NCI-H748 (cell line): Measurements from ENCODE around the gene ACTR10.

Experiments
- DNase-seq: peaks from one replicate; lab custom pipeline; 2025; ENCODE audit not compliant: unreplicated experiment; lab: John Stamatoyannopoulos, UW

The ACTR10 gene

DNA sequence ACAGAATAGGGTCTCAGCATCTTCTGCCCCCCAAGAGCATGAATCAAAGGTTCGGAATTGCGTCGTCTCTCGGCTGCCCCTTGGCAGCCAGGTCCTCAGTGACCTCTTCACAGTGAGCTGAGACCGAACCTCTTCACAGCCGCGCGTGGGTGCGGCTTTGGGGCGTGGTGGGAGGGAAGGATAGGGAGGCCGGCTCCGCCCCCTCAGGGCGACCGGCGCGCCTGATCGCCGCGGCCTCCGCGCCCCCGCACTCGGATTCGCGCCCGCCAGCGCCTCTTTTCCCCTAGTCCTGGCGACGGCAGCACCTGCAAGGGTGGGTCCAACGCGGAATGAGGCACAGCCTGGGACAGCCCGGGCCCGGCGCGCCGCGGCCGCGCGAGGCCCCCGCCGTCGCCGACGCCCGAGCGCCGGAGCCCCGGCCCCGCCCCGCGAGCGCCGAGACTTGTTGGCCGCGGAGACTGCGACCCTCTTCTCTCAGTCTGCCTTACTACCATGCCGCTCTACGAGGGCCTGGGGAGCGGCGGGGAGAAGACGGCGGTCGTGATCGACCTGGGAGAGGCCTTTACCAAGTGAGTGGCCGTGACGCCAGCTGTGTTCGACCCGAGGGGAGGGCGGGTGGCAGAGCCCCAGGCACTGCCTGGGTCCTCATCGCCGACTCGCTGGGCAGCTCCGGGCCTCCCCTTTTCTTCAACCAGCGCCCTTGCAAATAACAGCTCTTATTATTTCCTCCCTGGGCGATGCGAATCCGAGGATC, at the start of gene ACTR10:
Gene ACTR10, plus strand, starts transcription at position 424 of the 754 bp plus-strand sequence. Its CDS starts 69 bp downstream, at position 493.
- peak; percentile 95 for DNase-seq

- no peak for DNase-seq
These were observed 49.6 kb upstream of the ACTR10 start for GRCh38 chr14:58150243-58150805.

GRCh38 chr14:58151133-58152013, 48.6 kb upstream of the ACTR10 start:
- DNase-seq, result peak; percentile 66

DNA sequence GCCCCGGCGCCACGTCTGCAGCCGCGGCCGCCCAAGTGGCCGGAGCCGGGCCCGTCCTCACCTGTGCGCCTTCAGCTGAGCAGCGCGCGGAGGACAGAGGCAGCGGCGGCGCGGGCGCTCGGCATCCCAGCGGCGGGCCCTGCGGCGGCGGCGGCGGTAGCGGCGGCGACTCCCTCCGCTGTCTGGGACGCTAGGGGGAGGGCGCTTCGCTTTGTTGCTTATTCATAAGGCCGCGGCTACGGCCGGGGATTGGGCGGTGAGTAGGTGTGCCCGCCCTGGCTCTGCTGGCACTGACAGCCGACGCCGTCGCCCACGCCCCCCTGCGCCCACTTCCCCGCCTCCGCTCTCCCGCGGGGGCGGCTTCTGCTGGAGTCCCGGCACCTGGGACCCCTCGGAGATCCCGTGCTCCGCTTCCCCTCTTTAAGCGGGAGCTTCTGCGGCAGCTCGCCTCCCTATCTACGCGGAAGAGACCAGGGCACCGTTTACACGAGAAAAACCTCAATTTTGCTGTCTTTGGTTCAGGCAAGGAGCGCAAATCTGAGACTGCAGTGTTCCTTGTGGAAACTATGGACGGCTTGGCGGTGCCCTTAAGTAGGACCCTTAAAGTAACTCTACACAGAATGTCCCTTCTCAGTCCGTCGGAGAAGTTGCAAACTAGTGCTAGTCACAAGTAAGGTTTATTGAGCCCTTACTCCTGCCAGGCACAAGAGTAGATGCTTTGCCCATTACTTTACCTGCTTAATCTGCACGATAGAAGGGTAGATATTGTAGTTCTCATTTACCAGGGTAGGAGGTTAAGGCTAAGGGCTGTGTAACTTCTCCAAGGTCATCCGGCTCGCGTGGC, 47.7 kb upstream of the ACTR10 start, which contains the start of gene ARMH4:
Gene ARMH4, minus strand, starts transcription at position 200 of the 844 bp plus-strand sequence. CDS start 12,855 bp downstream, outside the sequence.
- DNase-seq, result peak; percentile 94

DNA sequence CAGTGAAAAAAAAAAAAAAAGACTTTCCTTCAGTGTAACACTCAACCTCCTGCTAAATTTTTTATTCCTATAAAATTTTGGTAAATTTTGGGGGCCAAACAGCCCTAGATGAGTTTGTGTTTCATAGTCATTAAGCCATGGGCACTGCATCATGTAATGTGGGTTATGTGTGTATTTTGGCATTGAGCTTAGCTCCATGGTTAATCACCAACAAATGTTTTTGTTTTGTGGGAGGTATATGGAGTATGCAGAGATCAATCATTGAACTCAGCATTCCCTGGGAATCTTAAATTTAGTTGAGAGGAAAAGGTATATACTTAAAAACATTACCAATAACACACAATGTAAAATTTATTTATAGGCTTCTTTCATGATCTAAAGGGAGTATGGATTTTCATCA, 39.4 kb upstream of the ACTR10 start:
- DNase-seq, result no peak

- peak; percentile 77 for DNase-seq
These were observed 33.7 kb upstream of the ACTR10 start for GRCh38 chr14:58166005-58166983.

DNA sequence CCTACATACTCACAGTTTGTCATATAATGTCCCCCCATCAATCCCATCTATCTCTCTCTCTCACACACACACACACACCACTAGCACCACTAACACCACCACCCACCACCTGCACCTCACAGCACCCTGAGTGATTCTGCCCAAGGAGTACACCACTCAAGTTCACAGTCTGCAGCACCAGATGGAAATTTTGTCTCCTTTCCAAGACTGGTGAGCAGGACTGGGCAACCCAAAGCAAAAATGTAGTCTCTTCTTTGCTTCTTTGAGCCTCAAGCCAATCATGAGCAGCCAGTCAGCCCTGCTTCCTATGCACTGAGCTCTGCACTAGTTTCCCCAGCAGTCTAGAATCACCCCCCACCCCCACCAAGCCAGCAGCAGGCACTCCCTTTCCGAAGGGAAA, 32.9 kb upstream of the ACTR10 start:
- no peak for DNase-seq

DNA sequence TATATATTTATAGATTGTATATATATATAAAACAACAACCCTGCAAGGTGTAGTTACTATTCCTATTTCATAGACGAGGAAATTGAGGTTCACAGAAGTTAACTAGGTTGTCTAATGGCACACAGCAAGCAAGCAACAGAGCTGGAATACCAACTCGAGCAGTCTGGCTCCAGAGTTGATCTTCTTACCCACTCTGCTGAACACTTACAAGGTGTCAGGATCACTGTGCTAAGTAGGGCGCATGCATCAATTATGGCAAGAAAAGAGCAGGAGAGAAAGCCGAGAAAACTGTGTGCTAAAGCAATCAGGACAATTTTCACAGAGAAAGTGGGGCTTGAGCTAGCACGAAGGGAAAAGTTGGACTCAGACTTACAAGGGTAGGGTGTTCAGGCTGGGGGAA, 32.1 kb upstream of the ACTR10 start:
- DNase-seq, result no peak

DNA sequence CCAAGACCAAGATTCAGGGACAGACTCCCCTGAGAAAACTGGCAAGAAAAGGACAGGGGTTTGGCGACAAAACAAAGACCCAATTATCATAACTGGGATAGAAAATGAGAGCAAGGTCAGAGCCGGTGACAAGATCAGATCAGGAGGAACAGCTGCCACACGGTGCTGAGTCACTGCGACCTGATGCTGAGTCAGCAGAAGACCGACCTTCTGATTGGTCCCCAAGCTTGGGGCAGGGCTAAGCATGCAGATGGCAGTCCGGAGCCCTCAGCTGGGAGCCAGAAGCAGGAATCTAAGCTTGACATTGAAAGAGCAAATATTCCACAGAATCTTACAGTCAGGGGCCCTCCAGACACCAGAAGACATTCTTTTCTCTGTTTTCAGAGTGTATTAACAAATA, 28.9 kb upstream of the ACTR10 start:
- DNase-seq, result peak; percentile 85

DNA sequence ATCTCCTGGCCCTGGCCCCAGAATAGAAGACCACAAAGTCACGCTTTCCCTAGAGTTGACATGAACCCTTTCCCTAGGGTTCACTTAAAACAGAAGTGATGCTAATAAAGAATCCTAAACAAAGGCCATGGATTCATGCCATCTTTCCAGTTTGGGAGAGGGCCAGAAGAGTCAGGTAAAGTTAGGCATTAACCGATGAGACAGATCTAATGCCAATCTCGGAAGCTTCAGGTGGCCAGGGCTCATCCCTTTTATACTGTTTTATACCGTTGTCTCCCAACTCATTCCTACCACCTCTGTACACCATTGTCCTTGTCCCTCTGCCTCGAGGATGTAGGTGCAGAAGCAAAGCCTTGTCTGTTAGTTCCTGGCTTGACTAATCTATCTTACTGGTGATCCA, 22.8 kb upstream of the ACTR10 start:
- no peak for DNase-seq

- DNase-seq, result no peak
These were observed 10.8 kb upstream of the ACTR10 start for GRCh38 chr14:58189176-58189575.

GRCh38 chr14:58191763-58192601, 8.0 kb upstream of the ACTR10 start:
- peak; percentile 9 for DNase-seq

- peak; percentile 63 for DNase-seq
These were observed 6.4 kb upstream of the ACTR10 start for GRCh38 chr14:58193542-58193941.

DNA sequence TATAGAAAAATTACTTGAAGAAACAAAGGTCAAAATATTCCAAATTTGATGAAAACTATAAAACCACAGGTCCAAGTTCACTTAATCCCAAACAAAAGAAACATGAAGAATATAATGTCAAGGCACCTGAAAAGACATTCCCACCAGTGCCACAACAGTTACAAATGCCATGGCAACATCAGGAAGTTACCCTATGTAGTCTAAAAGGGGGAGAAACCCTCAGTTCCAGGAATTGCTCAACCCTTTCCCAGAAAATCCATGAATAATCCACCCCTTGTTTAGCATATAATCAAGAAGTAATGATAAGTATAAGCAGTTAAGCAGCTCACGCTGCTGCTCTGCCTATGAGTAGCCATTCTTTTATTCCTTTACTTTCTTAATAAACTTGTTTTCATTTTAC, 3.8 kb upstream of the ACTR10 start:
- no peak for DNase-seq

DNA sequence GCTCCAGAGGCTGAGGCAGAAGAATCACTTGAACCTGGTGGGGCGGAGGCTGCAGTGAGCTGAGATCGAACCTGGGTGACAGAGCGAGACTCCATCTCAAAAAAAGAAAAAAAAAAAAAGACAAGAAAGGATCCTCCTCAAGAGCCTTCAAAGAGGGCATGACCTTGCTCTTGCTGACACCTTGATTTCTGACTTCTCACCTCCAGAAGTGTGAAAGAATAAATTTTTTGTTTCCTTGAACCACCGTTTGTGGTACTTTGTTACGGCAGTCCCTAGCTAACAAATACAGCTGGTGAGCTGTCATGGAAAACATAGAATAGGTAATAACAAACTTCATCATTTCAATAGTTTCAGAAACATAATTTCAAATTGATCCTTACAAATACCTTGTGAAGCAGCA, 1.9 kb upstream of the ACTR10 start:
- no peak for DNase-seq

GRCh38 chr14:58200480-58200841, 512 bp downstream of the ACTR10 start:
- no peak for DNase-seq

GRCh38 chr14:58200846-58201245, 897 bp downstream of the ACTR10 start:
- DNase-seq, result no peak

GRCh38 chr14:58213176-58213575, 13.2 kb downstream of the ACTR10 start:
- no peak for DNase-seq
